VCaP (cell line): ENCODE results near the gene HSPBP1.

Source experiments
- H3K27ac ChIP-seq: fragments of 450-650 bp; 2 replicates; pipeline ENCODE4 v1.5.1; 2017
- TF ChIP-seq, protein P1 (sequence below): fragments of 450-650 bp; conservative IDR thresholded peaks from 2 replicates; pipeline ENCODE4 v1.5.1; 2017; ENCODE audit warnings: mild to moderate bottlenecking, moderate library complexity

The HSPBP1 gene

DNA sequence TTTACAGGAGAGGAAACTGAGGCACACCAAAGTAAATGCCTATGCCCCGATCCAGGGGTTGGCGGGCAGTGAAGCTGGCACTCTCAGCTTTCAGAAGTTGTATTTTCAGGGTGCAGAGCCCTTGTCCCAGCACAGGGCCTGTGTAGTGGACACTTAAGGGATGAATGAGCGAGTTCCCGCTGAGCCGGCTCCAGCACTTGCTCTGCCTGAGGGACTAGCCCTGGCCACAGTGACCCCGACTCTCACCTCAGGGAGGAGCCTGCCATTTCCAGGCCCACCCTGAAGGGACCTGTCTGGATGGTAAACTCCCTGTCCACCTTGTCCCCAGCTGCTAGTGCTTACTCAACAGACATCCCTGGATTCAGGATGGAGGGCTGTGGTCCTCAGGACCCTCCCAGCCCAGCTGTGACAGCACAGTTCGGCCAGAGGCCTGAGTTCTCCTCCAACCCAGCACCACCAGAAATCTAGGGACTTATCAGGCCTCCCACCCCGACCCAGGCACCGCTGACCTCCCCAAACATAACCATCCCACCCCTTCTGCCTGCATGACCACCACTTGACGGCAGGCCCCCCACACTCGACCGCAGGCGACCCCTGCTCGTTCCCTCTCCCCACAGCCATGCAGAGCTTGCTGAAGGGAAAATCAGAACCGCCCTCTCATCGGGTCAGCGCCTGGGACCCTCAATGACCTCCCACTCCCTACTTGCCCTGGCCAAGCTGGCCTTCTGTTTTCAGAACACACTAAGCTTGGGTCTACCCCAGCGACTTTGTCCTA lies 29.5 kb downstream of the HSPBP1 start:
- TF ChIP-seq, protein P1, sequence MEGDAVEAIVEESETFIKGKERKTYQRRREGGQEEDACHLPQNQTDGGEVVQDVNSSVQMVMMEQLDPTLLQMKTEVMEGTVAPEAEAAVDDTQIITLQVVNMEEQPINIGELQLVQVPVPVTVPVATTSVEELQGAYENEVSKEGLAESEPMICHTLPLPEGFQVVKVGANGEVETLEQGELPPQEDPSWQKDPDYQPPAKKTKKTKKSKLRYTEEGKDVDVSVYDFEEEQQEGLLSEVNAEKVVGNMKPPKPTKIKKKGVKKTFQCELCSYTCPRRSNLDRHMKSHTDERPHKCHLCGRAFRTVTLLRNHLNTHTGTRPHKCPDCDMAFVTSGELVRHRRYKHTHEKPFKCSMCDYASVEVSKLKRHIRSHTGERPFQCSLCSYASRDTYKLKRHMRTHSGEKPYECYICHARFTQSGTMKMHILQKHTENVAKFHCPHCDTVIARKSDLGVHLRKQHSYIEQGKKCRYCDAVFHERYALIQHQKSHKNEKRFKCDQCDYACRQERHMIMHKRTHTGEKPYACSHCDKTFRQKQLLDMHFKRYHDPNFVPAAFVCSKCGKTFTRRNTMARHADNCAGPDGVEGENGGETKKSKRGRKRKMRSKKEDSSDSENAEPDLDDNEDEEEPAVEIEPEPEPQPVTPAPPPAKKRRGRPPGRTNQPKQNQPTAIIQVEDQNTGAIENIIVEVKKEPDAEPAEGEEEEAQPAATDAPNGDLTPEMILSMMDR = no peak
- H3K27ac ChIP-seq = no peak overlapping the region

DNA sequence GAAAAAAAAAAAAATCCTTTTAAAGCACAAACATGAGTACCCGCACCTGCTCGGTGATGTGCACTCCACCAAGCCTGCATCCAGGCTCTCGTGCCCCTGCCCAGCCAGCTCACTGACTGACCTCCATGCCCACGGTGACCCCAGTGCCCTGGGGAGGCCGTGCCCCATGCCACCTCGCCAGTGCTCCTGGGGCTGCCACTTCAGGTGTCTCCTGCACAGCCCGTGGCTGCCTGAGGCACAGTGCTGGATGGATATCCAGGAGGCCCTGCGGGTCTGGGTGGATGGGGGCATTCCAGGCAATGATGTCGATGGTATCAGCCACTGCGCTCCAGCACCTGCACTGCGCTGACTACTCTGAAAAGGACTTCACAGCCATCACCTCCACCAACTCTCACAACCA lies 30.1 kb downstream of the HSPBP1 start:
- TF ChIP-seq, protein P1 = no peak
- no peak overlapping the region for H3K27ac ChIP-seq

DNA sequence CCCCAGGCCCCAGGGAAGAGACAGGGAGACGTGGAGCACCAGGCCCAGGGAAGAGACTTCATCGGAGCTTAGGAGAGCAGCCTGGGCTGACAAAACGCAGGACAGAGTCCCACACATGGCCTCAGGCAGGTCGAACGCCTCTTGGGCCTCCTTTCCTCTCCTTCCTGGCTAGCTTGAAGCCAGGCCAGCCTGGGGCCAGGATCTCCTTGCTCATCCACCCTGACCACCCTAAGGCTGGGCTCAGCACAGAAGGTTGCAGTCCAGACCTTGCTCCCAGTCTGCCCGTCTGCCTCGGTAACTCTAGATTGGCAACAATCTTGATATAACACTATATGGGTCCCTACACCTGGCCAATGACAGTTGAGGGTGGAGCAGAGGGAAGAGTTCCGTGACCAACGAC lies 31.2 kb downstream of the HSPBP1 start:
- H3K27ac ChIP-seq = no peak overlapping the region
- TF ChIP-seq, protein P1 = no peak

DNA sequence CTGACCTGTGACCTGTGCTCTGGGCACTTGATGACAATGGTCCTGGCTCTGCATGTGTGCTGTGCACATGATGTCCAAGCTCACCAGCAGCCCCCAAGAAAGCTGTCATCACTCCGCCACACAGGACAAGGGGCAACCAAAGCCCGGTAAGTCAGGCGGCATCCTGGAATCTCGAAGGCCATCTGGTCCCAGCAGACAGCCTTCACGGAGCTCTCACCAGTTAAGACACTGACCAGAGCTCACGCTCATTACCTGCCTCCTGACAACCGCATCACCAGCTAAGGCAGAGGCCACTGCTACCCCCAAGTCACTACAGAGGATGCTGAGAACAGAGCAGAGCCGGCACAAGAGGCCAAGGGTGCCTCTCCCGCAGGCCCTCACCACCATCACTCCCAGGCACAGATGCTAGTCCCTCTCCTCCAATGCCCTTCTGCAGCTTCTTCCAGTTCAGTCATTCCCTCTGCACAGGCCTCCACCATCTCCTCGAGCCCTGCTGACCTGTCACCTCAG lies 31.7 kb downstream of the HSPBP1 start:
- TF ChIP-seq, protein P1 = no peak
- no peak overlapping the region for H3K27ac ChIP-seq

DNA sequence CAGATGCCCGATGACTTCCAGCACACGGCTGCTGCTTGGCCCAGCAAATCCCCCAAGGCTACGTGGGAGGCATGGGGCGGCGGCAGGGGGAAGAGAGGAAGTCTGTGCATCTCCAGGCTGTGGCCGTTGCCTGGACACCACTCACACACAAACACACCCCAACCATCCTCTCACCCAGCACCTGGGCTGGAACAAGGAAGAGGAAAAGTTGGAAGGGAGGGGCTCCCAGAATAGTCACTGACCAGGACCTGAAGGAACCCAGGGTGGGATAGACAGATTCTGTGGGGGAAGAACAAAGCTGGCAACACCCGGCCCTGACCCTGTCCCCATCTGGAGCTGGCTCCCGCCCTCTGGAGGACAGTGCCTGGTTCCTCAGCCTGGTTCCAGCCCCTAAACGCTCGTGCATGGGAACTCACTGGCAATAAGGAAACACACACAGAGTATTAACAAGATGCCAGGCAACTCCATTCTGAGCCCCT lies 32.2 kb downstream of the HSPBP1 start:
- H3K27ac ChIP-seq = no peak overlapping the region
- TF ChIP-seq, protein P1 = no peak

DNA sequence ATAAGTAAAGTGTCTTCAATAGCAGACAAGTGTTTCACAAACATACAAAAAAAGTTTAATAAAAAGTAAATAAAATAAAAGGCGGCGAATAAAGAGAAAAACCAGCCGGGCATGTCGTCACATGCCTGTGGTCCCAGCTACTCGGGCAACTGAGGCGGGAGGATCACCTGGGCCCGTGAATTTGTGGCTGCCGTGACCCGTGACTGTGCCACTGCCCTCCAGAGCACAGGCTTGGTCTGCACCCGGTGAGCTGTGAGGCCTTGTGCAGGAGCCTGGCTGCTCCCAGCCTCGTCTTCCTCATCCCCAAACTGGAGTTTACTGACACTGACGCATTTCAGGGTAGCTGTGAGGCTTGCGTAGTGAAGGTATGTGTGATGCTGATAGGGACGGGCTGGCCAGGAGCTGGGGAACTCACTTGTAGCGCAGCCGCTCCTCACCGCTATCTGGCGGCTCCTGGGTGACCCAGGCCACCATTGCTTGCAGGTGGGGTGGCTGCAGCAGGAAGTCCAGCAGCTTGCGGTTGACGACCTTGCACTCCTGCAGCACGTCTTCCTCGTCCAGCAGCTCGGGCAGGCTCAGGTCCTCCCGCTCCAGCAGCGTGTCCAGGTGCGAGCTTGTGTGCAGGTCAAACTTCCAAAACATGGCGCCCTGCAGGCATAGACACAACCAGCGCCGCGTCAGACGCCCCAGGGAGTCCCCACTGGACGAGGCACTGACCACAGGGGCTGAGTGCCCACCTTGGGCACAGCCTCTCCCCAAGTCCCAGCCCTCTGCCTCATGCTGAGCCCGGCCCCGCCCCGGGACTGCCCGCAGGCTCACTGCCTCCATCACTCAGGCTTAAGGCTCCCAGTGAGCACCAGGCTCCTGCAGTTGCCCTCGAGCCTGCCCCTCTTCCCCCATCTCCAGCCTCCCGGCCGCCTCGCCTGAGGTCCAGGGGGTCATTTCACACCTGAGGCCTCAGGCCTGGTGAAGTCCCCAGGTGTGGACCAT lies 33.2 kb downstream of the HSPBP1 start:
- H3K27ac ChIP-seq = no peak overlapping the region
- TF ChIP-seq, protein P1 = no peak
